HG03159 (cell line): ENCODE data around the gene CACNA1S.

ENCODE experiments used
- ATAC-seq: cut with Tn5 transposase; IDR thresholded peaks from one replicate; pipeline ENCODE4 v1.9.1; 2021; ENCODE audit warnings: mild to moderate bottlenecking, moderate library complexity; ENCODE audit not compliant: unreplicated experiment

CACNA1S gene

DNA sequence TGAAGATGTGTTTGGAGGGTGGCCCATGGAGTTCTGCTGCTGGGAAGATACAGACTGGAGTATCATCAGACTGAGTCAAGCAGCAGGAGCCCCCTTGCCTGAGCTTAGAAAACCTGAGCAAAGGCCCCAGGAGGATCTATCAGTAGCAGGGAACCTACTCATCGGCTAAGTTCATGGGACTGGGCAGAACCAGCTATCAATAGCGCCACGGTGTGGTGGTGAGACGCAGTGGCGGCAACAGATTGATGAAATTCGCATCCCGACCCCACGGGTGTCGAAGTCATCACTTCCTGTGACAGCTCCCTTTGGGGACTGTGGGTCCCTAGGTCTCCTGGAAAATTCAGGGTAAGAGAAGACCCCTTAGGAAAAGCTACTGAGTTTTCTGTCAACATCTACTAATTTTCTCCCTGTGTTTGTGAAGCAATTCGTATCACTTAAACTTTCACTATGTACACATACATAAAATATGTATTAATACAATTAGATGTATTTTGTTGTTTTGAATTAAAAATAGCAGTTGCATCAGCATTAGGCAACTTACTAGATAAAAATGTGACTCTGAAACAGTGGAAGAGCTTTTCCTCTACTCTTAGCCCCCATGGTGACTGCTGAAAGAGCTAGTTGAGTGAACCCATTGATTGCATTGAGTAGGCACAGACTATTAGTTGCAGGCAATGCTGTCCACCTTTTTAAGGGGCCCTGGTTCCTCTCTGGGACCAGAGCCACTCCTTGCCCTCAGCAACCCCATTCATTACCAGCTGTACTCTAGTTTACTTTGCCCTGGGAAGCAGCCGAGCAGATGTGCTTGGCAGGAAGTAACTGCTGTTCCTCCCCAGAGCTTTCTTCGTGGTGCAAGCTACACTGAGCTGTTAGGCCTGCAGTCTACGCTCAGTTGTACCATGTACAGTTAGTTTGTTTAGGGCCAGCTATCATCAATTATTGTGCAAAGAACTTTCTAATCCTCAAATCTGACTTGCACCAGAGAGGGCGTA lies 7.3 kb upstream of the CACNA1S start:
- no peak for ATAC-seq

DNA sequence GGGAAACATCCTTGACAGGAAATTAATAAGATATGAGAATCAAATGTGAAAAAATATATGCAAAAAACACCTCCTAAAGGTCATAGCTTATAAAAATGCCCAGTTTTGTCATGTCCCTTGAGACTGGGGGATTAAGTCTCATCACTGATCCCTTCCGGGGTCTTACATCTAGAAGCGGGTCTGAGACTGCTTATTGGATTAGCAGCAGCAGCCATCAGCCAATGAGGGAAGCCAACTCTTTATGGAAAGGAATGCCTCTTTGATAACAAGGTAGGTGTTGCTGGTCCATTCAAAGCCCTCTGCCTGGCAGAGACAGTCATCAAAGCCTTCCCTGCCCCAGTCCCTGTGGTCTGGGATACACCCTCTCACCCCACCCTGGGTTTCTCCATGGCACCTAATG lies 3.9 kb upstream of the CACNA1S start:
- ATAC-seq = no peak

- ATAC-seq = no peak
These were observed 3.2 kb upstream of the CACNA1S start for GRCh38 chr1:201115390-201115937.

DNA sequence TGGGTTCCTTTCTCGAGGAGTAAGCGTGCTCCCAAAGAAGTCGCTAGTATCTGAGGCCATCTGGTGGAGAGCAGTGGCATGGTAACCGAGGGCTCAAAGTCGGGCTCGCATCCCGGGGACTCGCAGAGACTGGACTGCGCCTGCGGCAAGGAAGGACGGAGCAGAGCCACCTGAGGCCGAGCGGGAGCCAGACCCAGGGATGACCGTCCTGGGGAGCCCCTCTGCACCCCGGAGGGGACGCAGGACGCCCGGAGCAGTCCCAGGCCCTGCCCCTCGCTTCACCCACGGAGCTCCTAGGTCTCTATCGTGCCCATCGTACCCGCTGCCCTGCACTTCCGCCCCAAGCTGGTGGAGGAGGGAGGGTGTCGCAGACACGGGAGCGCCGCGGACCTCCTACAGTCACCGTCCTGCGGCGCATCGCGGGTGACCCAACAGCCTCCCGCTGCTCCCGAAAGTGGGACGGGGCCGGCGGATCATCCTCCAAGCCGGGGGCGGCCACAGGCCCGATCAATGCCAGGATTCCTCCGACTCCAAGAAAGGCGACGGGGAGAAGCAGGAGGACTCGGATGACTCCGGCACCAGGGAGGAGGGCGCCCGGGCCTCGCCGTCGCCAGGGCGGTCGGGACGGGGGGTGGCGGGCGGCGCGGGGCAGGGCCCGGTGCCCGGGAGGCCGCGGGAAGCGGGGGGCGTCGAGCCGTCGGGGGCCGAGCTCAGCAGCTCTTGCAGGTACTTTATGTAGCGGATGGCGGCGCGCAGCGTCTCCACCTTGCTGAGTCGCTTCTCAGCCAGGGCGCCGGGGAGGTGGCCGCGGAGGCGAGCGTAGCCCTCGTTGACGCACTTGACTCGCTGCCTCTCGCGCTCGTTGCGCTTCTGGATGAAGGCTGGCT lies 2.3 kb upstream of the CACNA1S start:
- peak; percentile 84 for ATAC-seq

DNA sequence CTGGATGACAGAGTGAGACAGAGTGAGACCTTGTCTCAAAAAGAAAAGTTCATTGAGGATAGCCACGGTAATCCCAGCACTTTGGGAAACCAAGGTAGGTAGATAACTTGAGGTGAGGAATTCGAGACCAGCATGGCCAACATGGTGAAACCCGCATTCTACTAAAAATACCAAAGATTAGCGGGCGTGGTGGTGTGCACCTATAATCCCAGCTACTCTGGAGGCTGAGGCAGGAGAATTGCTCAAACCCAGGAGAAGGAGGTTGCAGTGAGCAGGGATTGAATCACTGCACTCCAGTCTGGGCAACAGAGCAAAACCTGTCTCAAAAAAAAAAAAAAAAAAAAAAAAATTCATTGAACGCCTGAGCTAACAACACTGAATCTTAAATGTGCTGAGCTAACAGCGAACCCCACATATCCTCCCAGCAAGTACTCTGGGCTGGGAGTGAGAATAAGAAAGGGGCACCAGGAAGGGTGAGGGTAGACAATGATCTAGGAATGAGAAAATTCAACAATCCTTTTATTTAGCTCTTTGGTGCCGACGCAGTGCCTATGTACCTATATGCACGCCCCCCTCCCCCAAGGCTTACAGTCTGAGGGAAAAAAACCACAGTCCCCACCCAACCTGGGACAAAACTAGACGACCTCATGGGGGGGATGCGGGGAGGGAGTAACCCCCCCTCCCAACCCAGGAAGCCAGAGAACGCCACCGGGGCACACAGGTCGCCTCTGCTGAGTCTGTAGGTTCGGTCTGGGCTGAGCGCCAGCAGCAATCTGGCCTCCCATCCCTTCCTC lies 1.4 kb upstream of the CACNA1S start:
- no peak for ATAC-seq

GRCh38 chr1:201112926-201113325 lies 700 bp upstream of the CACNA1S start:
- ATAC-seq = no peak

GRCh38 chr1:201111672-201112071 lies 554 bp downstream of the CACNA1S start:
- no peak for ATAC-seq

- ATAC-seq = no peak
These were observed 1.1 kb downstream of the CACNA1S start for GRCh38 chr1:201111156-201111555.

DNA sequence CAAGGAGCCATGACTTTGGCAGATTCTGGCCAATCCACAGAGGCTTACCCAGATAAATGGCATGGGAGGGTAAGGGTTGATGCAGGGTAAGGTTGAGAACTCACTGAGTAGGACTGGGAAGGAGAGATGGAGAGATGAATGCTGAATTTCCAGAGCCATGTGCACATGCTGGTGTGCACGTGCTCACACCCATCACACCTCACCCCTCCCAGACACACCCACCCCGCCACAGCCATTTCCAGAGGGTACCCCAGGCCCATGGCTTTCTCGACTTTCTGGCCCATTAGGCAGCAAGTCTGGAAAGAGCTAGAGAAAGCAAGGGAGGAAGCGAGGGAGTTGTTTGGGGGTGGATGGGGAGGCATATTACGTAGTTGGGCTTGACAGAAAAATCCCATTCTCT lies 1.6 kb downstream of the CACNA1S start:
- ATAC-seq = no peak

DNA sequence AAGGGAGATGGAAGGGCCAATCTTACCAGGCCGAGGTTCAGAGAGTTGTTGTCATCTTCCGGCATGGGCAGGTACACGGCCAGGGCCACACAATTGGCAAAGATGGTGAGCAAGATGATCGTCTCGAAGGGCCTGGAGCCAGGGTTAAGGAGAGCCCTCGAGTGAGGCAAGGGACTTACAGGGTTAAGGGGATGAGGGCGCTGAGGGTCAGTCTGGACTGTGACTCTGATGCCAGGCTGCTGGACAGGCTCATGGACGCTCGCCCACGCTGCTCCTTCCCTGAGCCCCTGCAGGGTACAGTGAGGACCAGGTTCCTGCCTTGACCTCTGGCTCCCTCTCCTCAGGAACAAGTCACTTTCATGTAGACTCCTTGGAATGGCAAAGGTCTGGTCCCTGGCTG lies 2.1 kb downstream of the CACNA1S start:
- no peak for ATAC-seq

DNA sequence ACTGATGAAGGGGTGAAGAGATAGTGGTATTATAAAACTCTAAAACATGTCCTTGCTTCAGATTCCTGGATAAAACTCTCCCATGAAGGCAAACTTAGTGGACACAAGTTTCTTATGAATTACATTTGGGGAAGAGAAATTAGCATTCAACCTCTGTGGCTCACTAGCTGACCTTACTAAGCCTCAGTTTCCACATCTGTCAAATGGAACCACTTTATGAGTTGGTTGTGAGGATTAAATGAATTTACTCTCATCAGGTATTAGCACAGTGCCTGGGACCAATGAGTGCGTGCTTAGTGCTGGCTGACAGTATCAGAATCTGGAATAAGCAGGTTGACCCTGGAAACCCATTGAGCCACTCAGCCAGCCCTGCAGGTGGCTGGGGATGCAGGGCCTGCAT lies 2.6 kb downstream of the CACNA1S start:
- ATAC-seq = no peak

DNA sequence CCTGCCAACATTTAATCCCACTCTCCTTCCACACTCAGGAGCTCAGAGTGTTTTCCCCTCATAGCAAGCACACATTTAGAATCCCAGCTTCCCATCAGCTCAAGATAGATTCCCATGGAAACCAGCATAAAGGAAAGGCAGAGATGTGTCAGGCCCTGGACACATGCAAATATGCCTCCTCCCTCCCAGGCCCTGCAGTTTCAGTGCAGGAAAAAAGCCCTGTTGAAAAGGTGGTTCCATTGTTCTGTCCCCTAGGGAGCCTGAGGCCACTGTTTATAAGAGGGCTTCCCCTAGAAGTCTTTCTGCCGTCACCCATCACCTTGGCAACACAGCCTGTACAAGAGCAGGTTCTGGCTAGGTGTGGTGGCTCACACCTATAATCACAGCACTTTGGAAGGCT lies 3.6 kb downstream of the CACNA1S start:
- ATAC-seq = no peak

DNA sequence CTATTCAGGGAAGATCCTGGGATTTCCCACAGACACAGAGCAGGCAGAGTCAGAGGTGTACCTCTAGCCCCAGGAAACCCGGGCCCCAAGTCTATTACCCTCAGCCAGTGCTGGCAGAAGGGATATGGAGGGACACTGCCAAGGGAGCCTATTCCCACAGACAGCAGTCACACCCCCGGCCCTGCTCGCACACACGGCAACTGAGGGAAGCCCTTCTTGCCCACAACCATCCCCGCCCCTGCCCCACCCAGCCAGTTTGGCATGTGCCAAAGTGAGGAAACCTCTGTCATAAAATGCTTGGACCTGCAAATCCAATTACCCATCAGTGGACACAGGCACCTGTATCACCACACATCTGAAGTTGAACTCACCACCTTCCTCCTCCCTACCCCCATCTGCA lies 6.5 kb downstream of the CACNA1S start:
- no peak for ATAC-seq

- no peak for ATAC-seq
These were observed 8.1 kb downstream of the CACNA1S start for GRCh38 chr1:201104141-201104540.

DNA sequence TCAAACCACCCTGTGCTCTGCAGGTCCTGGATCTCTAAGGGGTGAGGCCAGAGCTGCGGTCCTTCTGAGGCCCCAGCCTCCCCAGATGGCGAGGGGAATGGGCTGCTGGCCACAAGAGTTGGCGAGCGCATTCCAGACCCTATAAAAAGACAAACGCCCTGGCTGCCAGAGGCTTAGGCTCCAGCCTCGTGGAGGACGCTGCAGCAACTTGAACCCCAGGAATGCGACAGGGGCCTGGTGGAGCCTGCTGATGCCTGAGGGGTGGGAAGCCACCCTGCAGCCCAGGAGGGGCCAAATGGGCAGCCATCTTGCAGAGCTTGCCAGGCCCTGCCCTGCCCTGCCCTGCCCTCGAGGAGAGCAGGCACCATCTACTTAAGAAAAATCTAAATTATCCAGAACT lies 8.6 kb downstream of the CACNA1S start:
- ATAC-seq = no peak

GRCh38 chr1:201100169-201100930 lies 11.9 kb downstream of the CACNA1S start:
- no peak for ATAC-seq

DNA sequence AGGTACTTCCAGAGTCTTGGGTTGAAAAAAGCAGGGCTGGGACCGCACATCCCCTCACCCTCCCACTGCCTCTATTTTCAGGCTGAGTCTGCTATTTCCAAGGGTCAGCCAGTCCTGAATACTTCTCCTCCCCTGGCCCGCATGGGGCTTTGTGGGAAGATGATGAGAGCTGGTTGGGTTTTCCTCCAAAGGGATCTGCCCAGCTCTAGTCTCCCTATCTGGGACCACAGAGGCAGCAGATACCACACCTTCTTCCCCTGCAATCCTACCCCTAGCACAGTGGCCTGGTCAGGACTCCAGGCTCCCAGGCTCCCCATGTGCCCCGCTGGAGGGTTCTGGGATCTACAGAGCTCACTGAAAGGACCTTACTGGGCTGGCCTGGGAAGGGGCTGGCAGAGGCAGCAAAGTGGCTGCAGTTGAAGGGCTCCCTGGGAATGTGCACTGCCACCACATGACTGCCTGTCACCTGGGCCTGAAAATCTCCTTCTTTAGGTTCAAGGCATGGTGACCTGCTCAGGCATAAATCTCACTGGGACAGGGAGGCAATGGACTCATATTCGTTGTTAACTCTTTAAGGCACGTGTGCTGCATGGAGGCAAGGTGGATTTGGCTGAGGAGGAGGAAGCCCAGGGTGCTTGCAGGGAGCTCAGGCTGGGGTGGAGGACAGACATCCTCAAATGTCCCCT lies 13.1 kb downstream of the CACNA1S start:
- ATAC-seq = no peak

DNA sequence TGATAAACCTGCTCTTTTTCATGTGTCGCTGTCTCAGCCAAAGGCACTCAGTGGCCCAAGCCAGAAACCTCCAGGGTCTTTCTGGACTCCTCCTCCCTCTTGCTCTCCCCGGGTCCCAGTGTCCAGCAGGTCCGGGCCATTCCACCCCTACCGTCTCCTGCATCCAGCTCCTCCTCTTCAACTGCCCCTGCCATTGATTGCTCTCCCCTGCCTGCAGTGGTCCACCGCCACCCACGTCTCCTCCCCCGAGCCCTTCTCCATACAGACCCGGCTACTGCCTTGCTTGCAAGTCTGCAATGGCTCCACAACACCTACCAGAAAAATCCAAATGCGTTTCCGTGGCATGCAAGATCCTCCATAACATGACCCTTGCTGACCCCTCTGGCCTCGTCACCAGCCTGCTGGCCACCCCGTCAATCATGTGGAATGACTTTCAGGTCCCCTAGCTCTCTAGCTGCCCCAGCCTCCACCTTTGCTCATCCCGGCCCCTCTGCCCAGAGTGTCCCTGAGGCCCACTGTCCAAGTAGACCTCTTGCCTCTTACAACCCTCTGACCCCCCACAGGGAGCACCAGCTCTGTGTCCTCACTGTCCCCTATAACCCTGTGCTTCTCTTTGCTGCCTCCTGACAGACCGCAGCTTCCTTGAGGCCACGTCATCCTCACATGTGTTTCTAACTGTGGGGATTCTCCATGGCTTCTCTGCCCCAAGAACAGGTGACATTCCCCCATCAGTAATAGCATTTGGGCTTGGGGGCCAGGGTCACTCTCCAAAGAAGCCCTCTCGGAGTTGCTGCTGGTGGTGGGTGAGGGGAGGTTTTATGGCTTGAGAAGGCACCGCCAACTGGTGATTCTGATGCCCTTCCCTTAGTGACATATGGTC lies 15.0 kb downstream of the CACNA1S start:
- ATAC-seq = no peak
